ENCODE measurements around the gene PGAM5.

PGAM5 gene

GRCh38 chr12:132665794-132666193 is 44.8 kb upstream of the PGAM5 start:
- no peaks in the 10 kb centered on the region for H3K27me3 ChIP-seq (ENCODE audit: control insufficient read depth, low read length)
- no peaks in the 10 kb centered on the region for H4K20me1 ChIP-seq (ENCODE audit: control insufficient read depth, insufficient read depth, low read depth, low read length)
- no peak overlapping the region for H3K4me3 ChIP-seq (ENCODE audit: low read length)
- no peak for TF ChIP-seq CTCF (IDR thresholded peaks at IDR 0.05; ENCODE audit: low read depth, low read length, poor library complexity, severe bottlenecking)
- no peak for TF ChIP-seq EZH2phosphoT487 (IDR thresholded peaks at IDR 0.05; ENCODE audit: borderline replicate concordance, low read length)
- H3K9me3 ChIP-seq (ENCODE audit: control insufficient read depth, insufficient read depth, low read length): no peaks in the 10 kb centered on the region
- peaks cover 94% of the 10 kb centered on the region for H3K36me3 ChIP-seq (ENCODE audit: control insufficient read depth, low read length)
- H3K9me2 ChIP-seq (replicated peaks; ENCODE audit: control insufficient read depth, low read length): no peaks in the 10 kb centered on the region
- H3K79me2 ChIP-seq (ENCODE audit: control insufficient read depth, low read length): 0 out of 2 replicates have a peak, but pooled peaks cover 7% of the 10 kb centered on the region
- no peak overlapping the region for H3K27ac ChIP-seq (ENCODE audit: low read depth, low read length)
- no peak overlapping the region for H3K4me2 ChIP-seq (ENCODE audit: low read length)
- H3F3A ChIP-seq (ENCODE audit: control insufficient read depth, insufficient read depth): no peaks in the 10 kb centered on the region
- H3K4me1 ChIP-seq (ENCODE audit: control insufficient read depth, low read length): no peaks in the 10 kb centered on the region

DNA sequence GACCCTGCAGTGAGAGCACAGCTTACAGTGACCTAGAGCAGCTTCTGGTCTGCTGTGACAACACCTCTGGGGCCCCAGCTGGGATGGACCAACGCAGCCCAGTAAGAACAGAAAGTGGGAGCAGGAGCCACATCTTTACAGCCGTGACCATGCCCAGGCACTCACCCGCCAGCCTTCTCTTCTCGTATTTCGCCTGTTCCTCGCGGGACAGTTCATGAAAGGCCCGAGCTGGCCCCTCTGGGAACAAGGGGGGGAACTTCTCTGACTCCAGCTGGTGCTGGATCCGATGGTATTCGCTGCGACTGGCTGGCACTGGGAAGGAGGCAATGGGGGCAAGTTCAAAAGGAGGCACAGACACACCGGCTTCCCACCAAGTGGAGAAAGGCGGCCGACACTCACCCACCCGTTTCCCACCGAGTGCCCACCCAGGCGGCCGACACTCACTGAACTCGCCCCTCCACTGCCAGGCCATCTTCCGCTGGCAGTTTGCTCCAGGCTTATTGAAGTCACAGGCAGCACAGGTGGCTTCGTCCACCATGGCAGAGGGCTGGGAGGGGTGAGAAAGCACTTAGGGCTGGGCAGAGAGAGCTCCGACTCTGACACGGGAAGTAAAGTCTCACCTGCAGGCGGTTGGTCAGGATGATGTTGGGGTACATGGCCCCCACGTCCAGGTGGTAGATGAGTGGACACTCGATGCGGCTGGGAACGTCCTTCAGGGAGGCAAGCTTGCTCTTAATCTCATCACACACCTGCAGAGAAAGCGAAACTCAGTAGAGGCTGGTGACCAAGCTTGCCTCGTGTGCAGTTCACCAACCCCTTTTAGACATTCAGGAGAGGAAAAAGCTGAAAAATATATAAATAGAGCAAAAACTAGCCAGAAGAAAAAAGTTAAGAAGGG is 42.2 kb upstream of the PGAM5 start:
- Histone ChIP-seq H3K79me2 (ENCODE audit: control insufficient read depth, low read length) (no peaks in the 10 kb centered on the region), H3K36me3 (ENCODE audit: control insufficient read depth, low read length) (peaks cover 90% of the 10 kb centered on the region), H3K27ac (ENCODE audit: low read depth, low read length) (no peak overlapping the region), H3F3A (ENCODE audit: control insufficient read depth, insufficient read depth) (no peaks in the 10 kb centered on the region), H3K4me2 (ENCODE audit: low read length) (no peak overlapping the region), H3K9me2 (replicated peaks; ENCODE audit: control insufficient read depth, low read length) (no peaks in the 10 kb centered on the region), H3K27me3 (ENCODE audit: control insufficient read depth, low read length) (no peaks in the 10 kb centered on the region), H3K9me3 (ENCODE audit: control insufficient read depth, insufficient read depth, low read length) (no peaks in the 10 kb centered on the region), H3K4me3 (ENCODE audit: low read length) (no peak overlapping the region), H3K4me1 (ENCODE audit: control insufficient read depth, low read length) (no peaks in the 10 kb centered on the region), H4K20me1 (ENCODE audit: control insufficient read depth, insufficient read depth, low read depth, low read length) (no peaks in the 10 kb centered on the region)
- TF ChIP-seq CTCF (IDR thresholded peaks at IDR 0.05; ENCODE audit: low read depth, low read length, poor library complexity, severe bottlenecking): no peak
- TF ChIP-seq EZH2phosphoT487 (IDR thresholded peaks at IDR 0.05; ENCODE audit: borderline replicate concordance, low read length): no peak

DNA sequence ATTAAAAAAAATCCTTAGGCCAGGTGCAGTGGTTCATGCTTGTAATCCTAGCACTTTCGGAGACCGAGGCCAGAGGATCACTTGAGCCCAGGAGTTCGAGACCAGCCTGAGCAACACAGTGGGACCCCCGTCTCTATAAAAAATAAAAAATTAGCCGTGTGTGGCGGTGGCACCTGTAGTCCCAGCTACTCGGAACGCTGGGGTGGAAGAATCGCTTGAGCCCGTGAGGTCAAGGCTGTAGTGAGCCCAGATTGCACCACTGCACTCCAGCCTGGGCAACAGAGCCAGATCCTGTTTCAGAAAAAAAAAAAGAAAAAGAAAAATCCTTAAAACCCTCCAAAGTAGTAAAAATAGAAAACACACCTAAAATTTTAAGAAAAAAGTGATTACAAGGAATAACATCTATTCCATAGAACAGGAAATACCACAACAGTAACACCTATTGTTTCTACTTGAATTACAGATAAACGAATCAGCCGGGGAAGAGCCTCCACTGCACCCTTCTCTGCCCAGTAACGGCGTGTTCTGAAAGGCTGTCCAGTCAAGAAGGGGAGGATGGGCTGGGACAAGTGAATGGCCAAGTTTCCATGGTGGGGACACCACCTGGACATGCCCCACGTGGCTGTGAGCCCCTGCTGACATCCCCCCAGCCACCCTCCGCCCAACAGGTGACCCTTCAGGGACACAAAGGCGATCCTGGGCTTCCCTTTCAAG is 41.3 kb upstream of the PGAM5 start:
- Histone ChIP-seq H3K4me1 (ENCODE audit: control insufficient read depth, low read length) (no peaks in the 10 kb centered on the region), H3K9me2 (replicated peaks; ENCODE audit: control insufficient read depth, low read length) (no peaks in the 10 kb centered on the region), H3K9me3 (ENCODE audit: control insufficient read depth, insufficient read depth, low read length) (no peaks in the 10 kb centered on the region), H3F3A (ENCODE audit: control insufficient read depth, insufficient read depth) (no peaks in the 10 kb centered on the region), H4K20me1 (ENCODE audit: control insufficient read depth, insufficient read depth, low read depth, low read length) (no peaks in the 10 kb centered on the region), H3K27ac (ENCODE audit: low read depth, low read length) (no peak overlapping the region), H3K4me2 (ENCODE audit: low read length) (no peak overlapping the region), H3K27me3 (ENCODE audit: control insufficient read depth, low read length) (no peaks in the 10 kb centered on the region), H3K79me2 (ENCODE audit: control insufficient read depth, low read length) (no peaks in the 10 kb centered on the region), H3K36me3 (ENCODE audit: control insufficient read depth, low read length) (peaks cover 89% of the 10 kb centered on the region), H3K4me3 (ENCODE audit: low read length) (no peak overlapping the region)
- TF ChIP-seq EZH2phosphoT487 (IDR thresholded peaks at IDR 0.05; ENCODE audit: borderline replicate concordance, low read length) (no peak), CTCF (IDR thresholded peaks at IDR 0.05; ENCODE audit: low read depth, low read length, poor library complexity, severe bottlenecking) (no peak)

Data from DOHH2 (cell line).